Measurements from ENCODE around the gene PICK1. TPM values are rescaled to one million over a fixed set of nuclear protein-coding genes. Genes with fewer than 3 reads are reported as not detected.

Gene PICK1
- total and polyA plus RNA-seq, 2 of the 4 experiments (the other 2 are of a cell fraction), result 16.5 to 21.0 TPM

DNA sequence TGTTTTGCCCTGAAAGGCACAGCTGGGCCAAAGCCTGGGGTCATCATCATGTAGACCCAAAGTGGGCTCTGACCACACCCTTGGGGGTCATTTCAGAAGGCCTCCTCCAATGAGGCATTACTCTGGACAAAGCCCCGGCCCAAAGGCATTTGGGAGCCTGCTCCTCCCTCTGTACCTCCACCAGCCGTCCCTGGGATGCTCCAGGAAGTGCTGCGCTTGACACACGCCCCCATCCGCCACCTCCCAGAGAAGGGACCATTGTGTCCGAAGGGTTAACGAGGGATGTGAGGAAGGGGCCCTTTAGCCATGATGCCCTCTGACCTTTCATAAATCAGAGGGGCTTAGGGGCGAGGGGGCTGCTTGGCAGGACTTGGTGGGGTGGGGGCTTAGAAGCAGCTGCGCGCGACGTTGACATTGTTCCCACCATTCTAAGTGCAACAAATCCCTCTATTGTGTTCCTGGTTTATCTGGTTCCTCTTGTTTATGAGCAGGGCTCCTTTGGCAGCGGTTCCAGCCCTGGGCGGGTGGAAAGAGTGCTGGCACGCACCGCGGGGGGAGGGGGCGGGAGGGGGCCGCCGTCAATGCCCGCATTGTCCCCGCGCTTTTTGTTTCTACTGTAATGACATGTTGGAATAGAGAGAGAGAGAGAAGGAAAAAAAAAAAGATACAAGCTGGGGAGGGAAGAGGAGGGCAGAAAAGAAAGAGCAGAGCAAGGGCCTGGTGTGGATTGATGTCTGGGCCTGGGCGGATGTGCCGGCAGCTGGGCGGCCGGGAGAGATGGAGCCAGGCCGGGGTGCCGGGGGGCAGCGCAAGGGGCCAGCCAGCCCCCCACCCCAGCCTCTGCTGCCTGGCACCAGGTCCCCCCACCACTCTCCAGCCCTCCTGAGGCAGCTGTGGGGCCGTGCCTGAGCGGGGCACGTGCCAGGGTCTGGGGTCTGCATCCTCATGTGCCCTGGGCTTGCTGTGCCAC is 40.7 kb upstream of the PICK1 start:
- dilution Hi-C loops (cut with HindIII; ENCODE audit: low sequenced_read_pairs, unreplicated experiment), result no loop called here
- Histone ChIP-seq H3K4me1 (ENCODE audit: control insufficient read depth, insufficient read depth, low read length) (peaks cover 9% of the 10 kb centered on the region), H3K4me2 (ENCODE audit: low read depth, low read length) (no peak overlapping the region), H2AK9ac (replicated peaks; ENCODE audit: low read depth, low read length, poor library complexity) (peak overlapping the region; percentile 72), H4K5ac (ENCODE audit: low read depth, low read length) (peak overlapping the region; percentile 95), H2BK15ac (ENCODE audit: low read depth, low read length) (no peak overlapping the region), H3K18ac (ENCODE audit: low read depth, low read length) (no peak overlapping the region; the same call in 1 of the 2 replicates), H3K14ac (replicated peaks; ENCODE audit: low read depth, low read length) (no peak overlapping the region), H4K91ac (ENCODE audit: insufficient read depth, low read depth, low read length) (0 out of 2 replicates have a peak overlapping the region, but pooled peaks have one; percentile 12), H3K23ac (ENCODE audit: low read depth, low read length) (no peak overlapping the region), H3K56ac (ENCODE audit: extremely low read depth, insufficient read depth, low read length) (no peak overlapping the region), H3K9me3 (ENCODE audit: control insufficient read depth, insufficient read depth, low read length) (no peaks in the 10 kb centered on the region), H2AFZ (replicated peaks; ENCODE audit: low read length, poor library complexity) (peak overlapping the region; percentile 84), H2AK5ac (ENCODE audit: low read depth, low read length) (no peak overlapping the region), H3K4me3 (ENCODE audit: insufficient read depth, low read depth, low read length) (no peak overlapping the region), H2BK5ac (ENCODE audit: low read depth, low read length, poor library complexity, severe bottlenecking) (no peak overlapping the region), H3K9me1 (ENCODE audit: insufficient read depth, low read length) (0 out of 2 replicates have a peak, but pooled peaks cover 5% of the 10 kb centered on the region), H3K9ac (ENCODE audit: low read depth, low read length) (no peak overlapping the region), H2BK20ac (ENCODE audit: low read depth, low read length) (0 out of 2 replicates have a peak overlapping the region, but pooled peaks have one; percentile 19), H4K20me1 (ENCODE audit: insufficient read depth, low read length) (no peaks in the 10 kb centered on the region), H3K36me3 (ENCODE audit: control insufficient read depth, insufficient read depth, low read length) (no peaks in the 10 kb centered on the region), H3K79me1 (ENCODE audit: low read depth in 1 of 2, low read length in 2 of 2) (no peaks in the 10 kb centered on the region), H2BK120ac (ENCODE audit: low read depth, low read length) (no peak overlapping the region; the same call in 1 of the 2 replicates), H3K4ac (ENCODE audit: low read depth, low read length) (peak overlapping the region; percentile 75), H3K27ac (ENCODE audit: insufficient read depth, low read length) (no peak overlapping the region; the same call in 1 of the 2 replicates), H4K8ac (ENCODE audit: low read depth in 2 of 2, low read length in 2 of 2) (peak overlapping the region; percentile 77 to 93), H3K27me3 (ENCODE audit: control insufficient read depth, insufficient read depth, low read length) (no peaks in the 10 kb centered on the region; the same call in 1 of the 2 replicates)
- intact Hi-C loops (cut with micrococcal nuclease), result no loop called here
- no TSS peak for BruUV-seq (replicated peaks)
- ATAC-seq (ENCODE audit: low read depth) (peak; percentile 67), DNase-seq (peak; percentile 58)
- TF ChIP-seq CHD1 (IDR thresholded peaks at IDR 0.05; ENCODE audit: low read depth, low read length) (no peak), RFX5 (IDR thresholded peaks at IDR 0.05; ENCODE audit: low read depth, low read length) (no peak), MAZ (IDR thresholded peaks at IDR 0.05; ENCODE audit: borderline replicate concordance, low read depth, low read length) (no peak; the same call in 1 of the 2 replicates), BHLHE40 (IDR thresholded peaks at IDR 0.05; ENCODE audit: low read depth, low read length) (no peak), RCOR1 (IDR thresholded peaks at IDR 0.05; ENCODE audit: insufficient replicate concordance, low read length) (no peak), NFE2L2 (IDR thresholded peaks at IDR 0.05; ENCODE audit: low read depth, low read length) (no peak)
- TF ChIP-seq, protein P1, sequence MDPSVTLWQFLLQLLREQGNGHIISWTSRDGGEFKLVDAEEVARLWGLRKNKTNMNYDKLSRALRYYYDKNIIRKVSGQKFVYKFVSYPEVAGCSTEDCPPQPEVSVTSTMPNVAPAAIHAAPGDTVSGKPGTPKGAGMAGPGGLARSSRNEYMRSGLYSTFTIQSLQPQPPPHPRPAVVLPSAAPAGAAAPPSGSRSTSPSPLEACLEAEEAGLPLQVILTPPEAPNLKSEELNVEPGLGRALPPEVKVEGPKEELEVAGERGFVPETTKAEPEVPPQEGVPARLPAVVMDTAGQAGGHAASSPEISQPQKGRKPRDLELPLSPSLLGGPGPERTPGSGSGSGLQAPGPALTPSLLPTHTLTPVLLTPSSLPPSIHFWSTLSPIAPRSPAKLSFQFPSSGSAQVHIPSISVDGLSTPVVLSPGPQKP (IDR thresholded peaks at IDR 0.05; ENCODE audit: borderline replicate concordance, low read depth, low read length), result no peak
- POLR2A ChIA-PET (ENCODE audit: unreplicated experiment), result no interaction called here
- in situ Hi-C loops (cut with MboI; ENCODE audit: low sequenced_read_pairs), result no loop called here
- CTCF ChIA-PET, result interaction anchor here (0.5 kb wide), 1 partner anchor 21 kb away, joined by 3 read pairs; no protein-coding TSS in a partner anchor
- WGBS, 2 experiments (ENCODE audit: extremely low coverage in 2 of 2, insufficient read length in 1 of 2), result 11% methylated on average over 5 of the region's 33 CpGs; no CpG with 5 or more reads in 1 of the 2 experiments

Data from IMR-90 (cell line).